T-helper 2 cell (primary cell): ENCODE measurements around the gene PSMG3.

ENCODE experiments used
- DNase-seq, 5 experiments: peaks; one replicate each; pipeline versions ENCODE4 v3.0.0 to v3.0.0-alpha.2; 2012 to 2022
- total RNA-seq, 2 donors: gene quantifications; one replicate each; lab custom pipeline; 2026; lab: John Stamatoyannopoulos, UW

Gene PSMG3, protein sequence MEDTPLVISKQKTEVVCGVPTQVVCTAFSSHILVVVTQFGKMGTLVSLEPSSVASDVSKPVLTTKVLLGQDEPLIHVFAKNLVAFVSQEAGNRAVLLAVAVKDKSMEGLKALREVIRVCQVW
- 11.8 to 14.0 reads per million in 2 donors for total RNA-seq

DNA sequence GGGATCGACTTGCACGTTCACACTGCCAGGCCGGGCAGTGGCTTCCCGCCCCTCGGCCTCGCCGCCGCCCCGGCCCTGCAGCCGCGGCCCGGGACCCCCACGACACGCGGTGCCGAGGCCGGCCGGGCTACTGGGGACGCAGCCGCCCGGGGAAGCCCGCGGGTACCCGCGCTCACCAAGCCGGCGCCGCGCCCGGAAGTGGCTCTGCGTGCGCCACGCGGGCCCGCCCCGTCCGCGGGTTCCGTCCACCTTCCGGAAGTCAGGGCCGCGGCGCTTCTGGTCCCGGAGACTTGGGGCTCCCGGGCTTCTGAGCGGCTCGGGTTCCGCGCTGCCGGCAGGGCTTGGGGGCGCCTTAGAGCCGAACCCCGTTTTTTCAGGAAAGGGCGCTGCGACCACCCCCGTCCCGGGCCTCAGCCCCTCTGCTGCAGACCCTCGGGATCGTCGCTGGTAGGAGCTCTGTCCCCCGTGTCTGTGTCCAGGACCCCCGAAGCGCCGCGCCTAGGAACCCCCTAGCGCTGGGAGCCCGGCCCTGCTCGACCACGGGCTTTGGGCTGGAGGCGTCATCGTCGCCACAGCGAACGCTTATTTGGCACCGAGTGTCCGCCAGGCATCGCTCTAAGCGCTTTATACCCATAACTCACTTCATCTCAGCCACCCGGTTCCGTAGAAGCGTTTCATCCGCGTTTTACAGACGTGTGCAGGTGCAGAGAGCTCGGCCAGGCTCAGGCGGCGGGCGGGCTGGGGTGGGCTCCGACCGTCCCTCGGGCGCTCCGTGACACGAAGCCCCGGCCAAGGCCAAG, at the start of gene PSMG3:
Gene PSMG3, minus strand, starts transcription at position 200 of the 800 bp plus-strand sequence. CDS start 693 bp downstream, outside the sequence.
- DNase-seq = peak; percentile 63 to 95 (median 80)

DNA sequence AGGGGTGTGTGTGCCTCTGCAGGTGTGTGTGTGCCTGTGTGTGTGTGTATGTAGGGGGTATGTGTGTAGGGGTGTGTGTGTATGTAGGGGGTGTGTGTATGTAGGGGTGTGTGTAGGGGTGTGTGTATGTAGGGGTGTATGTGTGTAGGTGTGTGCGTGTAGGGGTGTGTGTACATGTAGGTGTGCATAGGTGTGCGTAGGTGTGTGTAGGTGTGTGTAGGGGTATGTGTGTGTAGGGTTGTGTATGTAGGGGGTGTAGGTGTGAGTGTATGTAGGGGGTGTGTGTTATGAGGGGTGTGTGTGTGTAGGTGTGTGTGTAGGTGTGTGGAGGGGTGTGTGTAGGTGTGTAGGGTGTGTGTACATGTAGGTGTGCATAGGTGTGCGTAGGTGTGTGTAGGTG, 48.6 kb upstream of the PSMG3 start:
- DNase-seq = no peak

DNA sequence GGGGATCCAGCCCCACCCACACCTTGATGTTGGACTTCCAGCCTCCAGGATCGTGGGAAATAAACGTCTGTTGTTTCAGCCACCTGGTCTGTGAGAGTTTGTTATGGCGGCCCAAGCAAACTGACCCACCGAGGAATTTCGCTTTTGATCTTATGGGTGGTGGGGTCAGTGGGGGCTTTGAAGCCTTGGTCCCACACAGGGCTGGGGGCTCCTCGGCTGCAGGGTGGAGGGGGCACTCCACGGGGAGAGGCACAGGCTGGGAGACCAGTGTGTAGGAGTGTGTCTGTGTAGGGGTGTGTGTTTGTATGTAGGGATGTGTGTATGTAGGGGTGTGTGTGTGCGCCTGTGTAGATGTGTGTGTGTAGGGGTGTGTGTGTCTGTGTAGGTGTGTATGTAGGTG, 48.1 kb upstream of the PSMG3 start:
- no peak for DNase-seq

DNA sequence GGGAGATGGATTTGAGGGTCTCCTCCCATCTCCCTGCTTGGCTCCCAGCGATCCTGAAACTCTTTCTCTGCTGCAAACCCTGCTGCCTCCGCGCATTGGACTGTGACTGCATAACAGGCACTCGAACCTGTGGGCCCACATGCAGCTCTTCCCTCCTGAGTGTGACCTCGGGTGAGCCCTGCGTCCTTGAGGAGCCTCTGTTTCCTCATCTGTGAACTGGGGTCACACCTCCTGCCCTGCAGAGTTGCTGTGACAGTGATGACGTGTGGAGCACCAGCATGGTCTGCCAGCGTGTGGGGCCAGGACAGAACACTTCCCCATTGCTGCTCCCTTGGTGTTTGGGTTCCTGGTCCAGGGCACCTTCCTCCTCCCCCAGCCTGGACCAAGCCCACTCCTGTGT, 46.9 kb upstream of the PSMG3 start:
- no peak for DNase-seq

DNA sequence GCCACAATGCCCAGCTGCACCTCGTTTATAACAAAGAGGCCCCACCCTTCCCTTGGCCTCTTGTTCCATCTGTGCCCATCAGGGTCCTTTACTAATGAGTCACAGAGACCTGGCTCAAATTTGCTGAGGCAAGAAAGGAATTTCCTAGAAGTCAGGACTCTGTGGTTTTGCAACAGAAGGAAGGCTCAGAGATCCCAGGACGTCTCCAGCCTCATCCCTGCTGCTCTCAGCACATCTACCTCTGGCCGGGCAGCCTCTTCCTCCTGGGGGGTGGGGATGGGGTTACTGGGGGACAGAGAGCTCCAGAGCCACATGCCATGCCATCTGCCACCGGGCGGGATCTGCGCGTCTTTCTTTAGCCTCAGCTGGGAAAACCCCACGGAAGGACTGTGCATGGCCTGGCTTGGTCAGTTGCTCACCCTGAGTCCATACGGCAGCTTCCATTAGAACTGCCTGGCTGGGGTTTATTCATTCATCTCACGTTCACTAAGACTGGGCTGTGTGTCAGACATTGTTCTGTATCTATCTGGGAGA, 41.9 kb upstream of the PSMG3 start:
- DNase-seq = no peak

DNA sequence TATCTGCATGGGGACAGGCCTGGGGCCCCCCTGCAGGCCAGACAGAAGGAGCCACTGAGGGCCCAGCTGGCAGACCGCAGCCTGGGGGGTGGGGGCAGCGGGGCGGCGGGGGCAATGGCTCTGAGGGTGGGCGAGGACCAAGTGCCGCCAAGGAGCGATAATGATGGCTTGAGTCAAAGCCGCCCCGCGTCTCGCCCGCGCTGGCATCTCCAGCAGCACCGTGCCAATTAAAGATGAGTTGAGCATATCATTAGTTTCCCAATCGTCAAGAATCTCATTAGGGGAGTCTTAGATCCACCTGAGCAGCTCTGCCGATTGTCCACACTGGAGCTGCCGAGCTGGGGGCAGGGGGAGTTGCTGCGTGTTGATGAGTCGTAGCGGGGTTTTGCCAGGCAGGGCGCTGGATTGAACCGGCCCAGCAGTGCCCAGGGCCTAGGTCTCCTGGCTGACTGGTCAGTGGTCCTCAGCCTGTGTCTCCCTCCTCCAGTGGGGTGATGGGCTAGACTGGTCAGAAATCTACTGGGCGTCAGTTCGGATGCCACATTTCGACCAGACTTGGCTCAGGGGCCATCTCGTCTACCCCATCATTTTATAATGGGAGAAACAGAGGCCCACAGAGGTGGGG, 41.0 kb upstream of the PSMG3 start:
- no peak for DNase-seq

DNA sequence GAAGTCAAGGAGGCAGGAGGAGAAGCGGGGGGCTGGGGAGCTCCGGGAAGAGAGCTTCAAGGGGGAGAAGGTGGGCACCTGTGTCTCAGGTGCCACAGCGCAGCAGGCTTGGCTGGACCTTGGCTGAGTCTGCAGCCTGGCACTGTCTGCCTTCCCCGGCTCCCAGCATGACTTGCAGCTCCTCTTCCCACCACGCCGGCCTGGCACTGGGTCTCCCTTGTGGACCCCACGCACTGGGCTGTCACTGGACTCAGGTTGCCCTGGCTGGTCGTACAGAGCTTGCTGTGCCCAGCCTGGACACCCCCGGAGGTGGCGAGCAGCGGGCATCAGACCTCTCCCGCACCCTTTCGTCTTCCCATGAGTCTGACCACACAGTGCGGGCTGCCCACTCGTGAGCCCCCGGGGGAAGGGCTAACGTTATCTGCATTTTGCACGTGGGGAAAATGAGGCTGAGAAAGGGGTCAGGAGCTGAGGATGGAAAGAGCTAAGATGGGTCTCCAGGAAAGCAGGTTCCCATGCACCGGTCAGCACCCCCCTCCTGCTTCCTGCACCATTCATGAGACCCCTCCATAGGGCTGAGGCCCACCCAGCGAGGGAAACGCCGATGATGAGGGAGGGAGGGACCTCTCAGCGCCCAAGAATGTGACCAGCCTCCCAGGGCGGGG, 40.3 kb upstream of the PSMG3 start:
- DNase-seq = no peak

DNA sequence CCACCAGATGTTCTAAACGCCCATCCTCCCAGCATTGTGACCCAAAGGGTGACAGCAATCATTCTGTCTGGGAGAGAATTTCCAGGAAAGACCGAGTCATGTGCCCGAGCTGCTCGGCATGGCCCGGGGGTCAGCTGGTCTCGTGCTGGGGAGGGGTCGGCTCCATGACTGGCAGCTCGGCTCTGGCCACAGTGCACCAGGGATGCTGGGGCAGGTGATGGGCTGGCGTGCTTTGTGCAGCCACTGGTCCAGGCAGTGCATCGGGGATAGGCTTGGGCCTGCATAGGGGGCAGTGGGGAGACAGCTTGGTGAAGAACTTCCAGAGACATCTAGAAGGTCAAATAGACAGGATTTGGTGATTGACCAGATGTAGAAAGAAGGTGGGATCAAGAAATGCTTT, 39.2 kb upstream of the PSMG3 start:
- no peak for DNase-seq

DNA sequence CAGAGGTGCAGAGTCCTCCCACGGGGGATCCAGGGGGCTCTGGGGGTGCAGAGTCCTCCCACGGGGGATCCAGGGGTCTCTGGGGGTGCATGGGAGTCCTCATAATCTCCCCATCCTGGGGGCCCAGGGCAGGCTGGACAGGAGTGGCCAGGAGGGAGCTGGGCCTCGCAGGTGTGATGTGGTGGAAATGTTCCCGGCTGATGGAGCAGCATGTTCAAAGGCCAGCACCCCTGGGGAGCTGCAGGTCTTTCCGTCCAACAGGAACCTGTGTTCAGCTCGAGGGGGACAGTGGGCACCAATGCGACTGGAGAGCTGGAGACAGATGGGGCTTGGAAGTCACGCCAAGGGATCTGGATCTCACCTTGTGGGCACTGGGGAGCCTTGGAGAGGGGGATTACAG, 38.5 kb upstream of the PSMG3 start:
- DNase-seq = no peak

DNA sequence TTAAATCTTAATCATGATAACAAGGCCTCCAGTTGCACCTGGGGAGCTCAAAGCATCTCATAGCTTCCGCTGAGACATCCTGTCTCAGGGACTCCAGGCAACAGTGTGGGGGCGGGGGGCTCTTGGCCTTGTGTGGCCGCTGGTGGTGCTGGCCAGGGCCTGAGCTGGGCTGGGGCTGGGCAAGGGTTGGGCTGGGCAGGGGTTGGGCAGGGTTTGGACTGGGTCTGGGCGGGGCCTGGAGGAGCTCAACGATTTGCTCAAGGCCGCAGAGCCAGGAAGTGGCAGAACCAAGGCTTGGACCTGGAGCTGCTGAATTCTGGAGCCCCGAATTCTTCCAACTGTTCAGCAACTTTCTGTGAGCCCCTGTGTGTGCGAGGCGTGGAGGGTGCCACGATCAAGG, 37.9 kb upstream of the PSMG3 start:
- DNase-seq = no peak

DNA sequence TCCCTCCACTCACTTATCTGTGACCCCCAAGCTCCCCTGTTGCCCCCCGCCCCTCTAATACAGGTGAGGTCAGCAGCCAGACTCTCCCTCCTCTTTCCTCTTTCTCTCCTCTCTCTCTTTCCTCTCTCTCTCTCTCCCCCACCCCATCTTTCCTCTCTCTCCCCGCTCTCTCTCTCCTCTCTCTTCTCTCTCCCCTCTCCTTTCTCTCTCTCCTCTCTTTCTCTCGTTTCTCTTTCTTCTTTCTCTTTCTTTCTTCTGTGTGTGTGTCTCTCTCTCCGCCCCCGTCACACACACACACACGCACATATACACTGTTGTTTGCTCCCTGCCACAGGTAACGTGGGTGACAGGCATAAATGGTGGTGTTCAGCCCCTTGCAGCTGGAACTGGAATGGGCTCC, 37.2 kb upstream of the PSMG3 start:
- DNase-seq = no peak

DNA sequence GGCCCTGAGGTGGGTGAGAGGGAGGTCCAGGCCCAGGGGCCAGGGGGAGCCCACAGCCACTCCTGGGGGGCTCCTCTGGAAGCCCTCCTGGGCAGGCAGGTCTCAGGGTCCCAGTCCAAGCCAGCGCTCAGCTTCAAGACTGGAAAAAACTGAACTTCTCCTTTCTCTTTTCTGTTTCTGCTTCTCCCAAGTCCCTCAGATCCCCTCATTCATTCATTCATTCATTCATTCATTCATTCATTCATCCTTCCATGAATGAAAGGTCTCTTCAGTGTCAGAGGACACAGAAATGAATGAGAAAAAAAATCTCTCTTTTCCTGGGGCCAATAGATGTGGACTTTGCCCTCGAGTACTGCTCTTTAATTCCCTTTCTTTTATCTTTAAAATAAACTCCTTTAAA, 34.6 kb upstream of the PSMG3 start:
- DNase-seq = no peak

DNA sequence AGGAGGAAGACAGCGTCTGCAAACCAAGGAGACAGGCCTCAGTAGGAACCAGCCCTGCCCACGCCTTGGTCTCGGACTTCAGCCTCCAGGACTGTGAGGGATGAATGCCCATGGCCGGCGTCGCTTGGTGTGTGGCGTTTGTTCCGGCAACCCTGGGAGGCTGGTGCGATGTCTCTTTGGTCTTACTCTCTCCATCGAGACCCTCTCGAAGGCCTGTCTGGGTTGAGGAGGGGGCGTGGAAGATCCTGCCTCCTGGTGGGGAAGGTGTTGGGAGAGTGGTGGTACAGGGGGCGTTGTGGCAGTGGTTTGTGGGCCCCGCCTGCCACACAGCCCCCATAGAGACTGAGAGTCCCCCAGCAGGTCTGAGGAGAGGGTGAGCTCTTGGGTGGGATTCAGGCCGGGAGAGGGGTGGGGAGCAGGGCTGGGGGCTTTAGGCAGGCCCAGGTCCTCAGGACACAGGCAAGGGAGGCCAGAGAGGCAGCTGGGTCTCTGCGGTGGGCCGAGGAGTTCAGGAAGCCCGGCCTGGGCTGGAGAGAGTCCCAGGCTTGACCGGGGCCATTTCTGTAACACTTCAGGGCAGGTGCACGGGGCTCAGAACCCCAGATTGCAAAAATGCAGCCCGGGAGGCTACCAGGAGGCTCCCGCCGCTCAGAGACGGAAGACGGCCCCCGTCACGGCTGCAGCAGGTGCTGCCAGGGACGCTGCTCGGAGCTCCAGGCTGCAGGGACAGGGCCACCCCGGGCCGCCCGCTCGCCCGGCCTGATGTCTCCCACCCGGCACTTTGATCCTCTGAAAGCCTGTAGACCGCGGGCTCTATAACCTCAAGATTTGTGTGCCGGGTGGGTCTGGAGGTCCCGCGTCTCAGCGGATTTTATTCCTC, 33.8 kb upstream of the PSMG3 start:
- DNase-seq = no peak

DNA sequence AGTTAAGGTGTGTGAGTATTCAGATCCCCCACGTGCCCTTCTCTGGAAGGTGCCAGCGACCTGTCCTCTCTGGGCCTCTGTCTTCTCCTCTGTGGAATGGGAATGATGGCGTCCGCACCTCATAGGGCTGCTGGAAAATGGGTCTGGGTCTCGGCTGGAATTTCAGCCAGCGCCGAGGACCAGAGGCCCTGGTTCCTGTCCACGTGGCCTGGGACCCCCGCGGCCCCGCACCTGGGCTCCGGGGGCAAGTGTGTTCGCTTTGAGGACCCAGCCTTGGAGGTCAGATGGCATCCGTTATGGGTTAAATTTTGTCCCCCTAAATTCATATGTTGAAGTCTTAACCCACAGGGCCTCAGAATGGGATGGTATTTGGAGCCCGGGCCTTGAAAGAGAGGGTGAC, 32.6 kb upstream of the PSMG3 start:
- no peak for DNase-seq

DNA sequence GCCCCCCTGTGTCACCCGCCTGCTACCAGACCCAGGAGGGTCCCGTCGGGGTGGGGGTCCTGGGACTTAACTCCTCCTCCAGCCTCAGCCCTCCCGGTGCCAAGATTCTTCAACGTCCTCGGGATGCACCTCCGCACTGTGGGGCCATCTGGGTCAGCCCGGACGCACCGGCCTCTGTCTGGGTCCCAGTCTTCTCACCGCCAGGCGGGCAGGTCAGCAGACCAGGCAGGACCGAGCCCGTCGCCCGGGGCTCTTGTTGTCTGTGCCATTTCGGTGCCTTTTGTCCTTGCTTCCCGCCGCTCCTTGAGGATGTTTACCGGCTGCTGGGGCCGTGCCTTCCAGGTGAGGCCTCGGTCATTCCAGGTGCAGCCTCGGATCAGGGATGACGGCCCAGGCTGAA, 32.1 kb upstream of the PSMG3 start:
- DNase-seq = no peak

DNA sequence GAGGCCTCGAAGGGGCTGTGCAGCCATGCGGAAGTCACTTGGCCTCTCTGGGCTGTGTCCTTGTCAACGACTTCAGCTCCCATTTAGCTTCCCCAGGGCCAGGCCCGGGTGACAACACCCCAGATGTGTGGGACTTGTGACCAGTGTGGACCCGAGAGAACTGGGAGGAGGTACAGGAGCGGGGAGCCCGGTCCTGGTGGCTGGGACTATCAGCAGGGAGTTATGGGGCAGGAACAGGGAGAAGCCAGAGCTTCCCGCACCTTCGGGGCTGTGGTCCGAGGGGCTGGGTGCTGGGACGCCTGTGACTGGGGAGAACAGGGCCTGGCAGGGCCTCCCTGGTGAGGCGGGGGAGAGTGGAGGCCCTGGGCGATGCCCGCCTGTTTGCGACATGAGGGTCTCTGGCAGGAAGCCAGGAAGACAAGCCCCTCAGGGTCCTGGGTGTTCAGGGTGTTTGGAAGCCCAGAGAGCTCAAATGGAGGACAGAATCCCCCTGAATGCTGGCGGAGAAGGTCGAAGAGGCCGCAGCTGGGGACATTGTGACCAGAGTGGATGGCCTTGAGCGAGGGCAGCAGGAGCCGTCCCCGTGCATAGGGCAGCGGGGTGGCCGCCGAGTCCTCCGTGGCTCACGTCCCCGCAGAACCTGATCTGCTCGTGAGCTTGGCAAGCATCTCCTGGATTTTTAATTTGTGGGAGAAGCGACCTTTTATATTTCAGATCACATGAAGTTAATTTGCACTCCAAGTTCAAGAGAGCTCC, 30.0 kb upstream of the PSMG3 start:
- DNase-seq = no peak

DNA sequence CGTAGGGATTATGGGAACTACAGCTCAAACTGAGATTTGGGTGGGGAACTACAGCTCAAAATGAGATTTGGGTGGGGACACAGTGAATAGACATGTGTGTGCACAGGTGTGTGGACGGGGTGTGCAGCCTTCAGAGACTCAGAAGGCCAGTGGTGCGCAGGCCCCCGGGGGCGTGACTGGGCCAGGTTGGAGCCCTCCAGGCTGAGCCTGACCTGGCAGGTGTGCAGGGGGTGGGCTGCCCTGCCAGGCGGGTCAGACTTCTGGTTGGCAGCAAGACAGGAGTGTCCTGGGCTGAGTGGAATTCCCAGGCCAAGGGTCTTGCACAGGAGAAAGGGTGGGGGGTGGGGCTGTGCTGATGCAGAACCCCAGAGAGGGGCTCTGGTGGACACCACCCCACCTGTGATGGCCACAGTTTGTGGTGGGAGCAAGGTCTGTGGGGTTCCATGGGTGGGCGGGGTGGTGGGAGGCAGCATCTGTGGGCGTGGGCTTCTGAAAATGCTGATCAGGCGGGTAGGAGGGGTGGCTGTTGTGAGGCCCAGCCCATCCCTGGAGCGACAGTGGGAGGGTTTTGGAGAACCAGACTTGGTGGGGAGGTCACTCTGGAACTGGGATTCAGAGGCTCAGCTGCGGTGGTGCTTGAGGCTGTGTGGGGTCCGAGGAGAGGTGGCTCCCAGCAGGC, 29.3 kb upstream of the PSMG3 start:
- no peak for DNase-seq

DNA sequence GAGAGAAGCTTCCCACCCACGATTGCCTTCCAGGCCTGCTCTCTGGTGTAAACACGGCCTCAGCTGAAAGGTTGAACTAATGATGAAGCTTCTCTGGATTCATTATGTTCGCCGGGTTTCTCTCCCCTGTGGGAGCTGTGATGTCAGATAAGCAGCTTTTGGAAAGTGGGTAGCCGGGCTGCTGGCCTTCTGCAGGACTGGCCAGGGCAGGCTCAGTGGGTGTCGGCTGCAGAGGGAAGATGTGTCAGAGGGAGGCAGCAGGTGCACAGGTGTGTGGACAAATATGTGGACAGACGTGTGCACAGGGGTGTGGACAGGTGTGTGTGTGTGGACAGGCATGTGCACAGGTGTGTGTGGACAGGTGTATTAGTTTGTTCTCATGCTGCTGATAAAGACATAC, 28.5 kb upstream of the PSMG3 start:
- no peak for DNase-seq

DNA sequence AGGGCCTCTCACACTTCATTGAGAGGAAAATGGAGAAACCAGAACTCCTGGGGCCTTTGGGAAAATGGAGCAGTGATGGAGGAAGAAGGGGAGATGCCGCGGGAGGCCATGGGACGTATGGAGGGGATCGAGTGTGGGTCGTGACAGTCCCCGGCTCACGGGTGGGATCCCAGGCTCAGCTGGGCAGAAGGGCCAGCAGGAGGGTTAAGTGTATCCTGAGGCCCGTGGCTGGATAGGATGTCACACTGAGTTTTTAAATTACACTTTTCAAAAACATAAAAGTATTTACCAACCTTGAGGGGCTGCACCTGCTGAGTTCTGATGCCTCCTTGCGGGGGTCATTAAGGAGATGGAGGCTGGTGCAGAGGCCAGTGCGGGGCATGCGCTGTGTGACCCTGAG, 28.0 kb upstream of the PSMG3 start:
- DNase-seq = no peak

DNA sequence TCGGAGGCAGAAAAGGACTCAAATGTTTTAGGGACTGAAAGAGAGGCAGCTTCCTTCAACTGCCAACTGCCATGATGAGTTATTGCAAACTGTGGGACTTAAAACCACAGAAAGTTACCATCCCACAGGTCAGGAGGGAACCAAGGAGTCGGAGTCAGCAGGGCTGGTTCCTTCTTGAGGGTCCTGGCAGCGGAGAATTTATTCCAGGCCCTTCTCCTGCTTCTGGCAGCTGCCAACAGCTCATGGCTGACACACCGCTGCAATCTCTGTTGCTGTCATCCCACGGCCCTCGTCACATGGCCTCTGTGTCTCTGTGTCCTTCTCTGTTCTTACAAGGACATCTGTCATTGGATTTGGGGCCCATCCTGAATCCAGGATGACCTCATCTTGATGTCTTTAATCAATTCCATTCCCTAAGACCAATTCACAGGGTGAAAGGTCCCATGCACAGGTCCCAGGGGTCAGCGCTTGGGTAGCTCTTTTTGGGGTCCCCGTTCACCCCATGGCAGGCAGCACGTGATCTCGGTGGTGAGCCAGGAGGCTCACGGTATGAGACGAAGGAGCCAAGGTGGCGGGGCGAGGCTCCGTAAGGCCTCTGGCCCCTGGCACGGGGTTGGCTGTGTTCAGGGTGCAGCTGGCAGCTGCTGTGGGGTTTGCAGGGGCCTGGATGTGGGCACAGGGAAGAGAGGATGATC, 27.4 kb upstream of the PSMG3 start:
- no peak for DNase-seq
